ENCODE results near the gene FGFR2. TPM values are rescaled to one million over a fixed set of nuclear protein-coding genes. Genes with fewer than 3 reads are reported as not detected.

The FGFR2 gene
- total and polyA plus RNA-seq, 12 donors: 0.09 to 0.81 (median 0.51) TPM

- ATAC-seq: no peak
- intact Hi-C loops (cut with DNase I): no loop called here
- H3K9me3 ChIP-seq: no peaks in the 10 kb centered on the region
- H3K27ac ChIP-seq: no peak overlapping the region
- no peak for DNase-seq
- TF ChIP-seq, protein P1, sequence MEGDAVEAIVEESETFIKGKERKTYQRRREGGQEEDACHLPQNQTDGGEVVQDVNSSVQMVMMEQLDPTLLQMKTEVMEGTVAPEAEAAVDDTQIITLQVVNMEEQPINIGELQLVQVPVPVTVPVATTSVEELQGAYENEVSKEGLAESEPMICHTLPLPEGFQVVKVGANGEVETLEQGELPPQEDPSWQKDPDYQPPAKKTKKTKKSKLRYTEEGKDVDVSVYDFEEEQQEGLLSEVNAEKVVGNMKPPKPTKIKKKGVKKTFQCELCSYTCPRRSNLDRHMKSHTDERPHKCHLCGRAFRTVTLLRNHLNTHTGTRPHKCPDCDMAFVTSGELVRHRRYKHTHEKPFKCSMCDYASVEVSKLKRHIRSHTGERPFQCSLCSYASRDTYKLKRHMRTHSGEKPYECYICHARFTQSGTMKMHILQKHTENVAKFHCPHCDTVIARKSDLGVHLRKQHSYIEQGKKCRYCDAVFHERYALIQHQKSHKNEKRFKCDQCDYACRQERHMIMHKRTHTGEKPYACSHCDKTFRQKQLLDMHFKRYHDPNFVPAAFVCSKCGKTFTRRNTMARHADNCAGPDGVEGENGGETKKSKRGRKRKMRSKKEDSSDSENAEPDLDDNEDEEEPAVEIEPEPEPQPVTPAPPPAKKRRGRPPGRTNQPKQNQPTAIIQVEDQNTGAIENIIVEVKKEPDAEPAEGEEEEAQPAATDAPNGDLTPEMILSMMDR (IDR thresholded peaks at IDR 0.05): no peak
- peaks cover 0 to 24% (median 10%) of the 10 kb centered on the region in 7 donors for H3K27me3 ChIP-seq
- no peaks in the 10 kb centered on the region for H3K4me1 ChIP-seq
- H3K36me3 ChIP-seq: no peaks in the 10 kb centered on the region
- 86% methylated on average over 5 of the region's 5 CpGs for WGBS, 2 donors
- H3K4me3 ChIP-seq: no peak overlapping the region
Measured at GRCh38 chr10:121461307-121461706, 136.9 kb downstream of the FGFR2 start.

DNA sequence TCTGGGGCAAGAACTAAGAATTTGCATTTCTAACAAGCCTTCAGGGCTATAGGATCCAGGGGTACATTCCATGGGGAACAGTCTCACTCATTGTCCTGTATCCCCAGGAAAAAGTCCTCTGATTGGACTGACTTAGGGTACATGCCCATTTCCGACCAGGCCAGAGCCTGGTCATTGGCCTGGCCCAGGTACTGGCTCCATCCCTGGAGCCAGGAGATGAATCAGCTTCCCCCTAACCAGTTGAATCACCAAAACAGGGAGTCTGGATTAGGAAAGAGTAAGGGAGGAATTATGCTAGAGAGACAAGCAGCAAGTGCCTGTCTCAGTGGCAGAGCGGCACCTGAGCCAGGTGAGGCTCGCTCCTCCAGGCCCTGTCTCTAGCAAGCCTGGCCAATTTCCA is 137.5 kb downstream of the FGFR2 start:
- ATAC-seq (no peak), DNase-seq (no peak)
- Histone ChIP-seq H3K36me3 (no peaks in the 10 kb centered on the region), H3K4me3 (no peak overlapping the region), H3K27ac (no peak overlapping the region), H3K4me1 (no peaks in the 10 kb centered on the region), H3K27me3 (peaks cover 0 to 24% (median 9%) of the 10 kb centered on the region in 7 donors), H3K9me3 (no peaks in the 10 kb centered on the region)
- intact Hi-C loops (cut with DNase I): no loop called here
- TF ChIP-seq, protein P1 (IDR thresholded peaks at IDR 0.05): no peak
- WGBS, 2 donors: 90 to 93% methylated on average over 3 of the region's 3 CpGs

DNA sequence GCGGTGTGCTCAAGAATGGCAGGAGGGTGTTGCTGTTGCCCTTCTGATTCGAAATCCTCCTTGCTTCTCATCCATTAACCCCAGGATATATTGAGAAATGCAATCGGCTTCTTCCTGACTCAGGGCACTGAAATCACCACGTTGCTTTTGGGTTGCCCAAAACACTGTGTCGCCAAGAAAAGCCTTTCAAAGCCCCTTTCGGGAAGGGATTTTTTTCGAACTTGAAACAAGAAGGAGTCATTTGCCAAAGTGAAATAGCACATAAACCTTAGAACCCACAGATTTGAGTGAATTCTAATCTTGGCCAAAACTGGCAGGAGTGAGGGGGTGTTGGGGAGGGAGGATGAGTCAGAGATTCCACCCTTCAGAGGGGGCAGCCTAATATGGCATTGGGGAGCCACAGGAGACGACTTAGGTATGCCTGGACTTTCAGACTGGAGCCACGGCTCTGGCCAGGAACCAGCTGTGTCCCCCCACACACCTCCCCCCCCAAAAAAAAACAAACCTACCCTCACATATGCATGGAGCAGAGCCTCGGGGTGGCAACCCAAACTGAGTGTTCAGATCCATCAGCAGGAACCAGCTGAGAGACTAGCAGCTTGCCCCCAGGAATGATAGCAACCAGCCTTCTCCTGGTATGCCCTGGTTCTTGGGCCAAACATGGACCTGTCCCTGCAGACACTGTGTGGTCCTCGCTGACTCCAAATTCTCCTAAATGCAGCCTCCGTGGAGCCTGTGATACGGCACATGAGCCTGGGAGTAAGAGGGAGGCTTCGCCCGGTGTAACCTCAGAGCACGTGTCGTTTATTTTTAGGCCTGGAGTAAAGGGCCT is 138.4 kb downstream of the FGFR2 start:
- no peak overlapping the region for H3K4me3 ChIP-seq
- H3K9me3 ChIP-seq: no peaks in the 10 kb centered on the region
- TF ChIP-seq, protein P1 (IDR thresholded peaks at IDR 0.05): no peak
- H3K4me1 ChIP-seq: no peaks in the 10 kb centered on the region
- 65 to 69% methylated on average over 17 of the region's 17 CpGs for WGBS, 2 donors
- H3K36me3 ChIP-seq: no peaks in the 10 kb centered on the region
- no peak overlapping the region for H3K27ac ChIP-seq
- ATAC-seq: no peak
- intact Hi-C loops (cut with DNase I): no loop called here
- no peak for DNase-seq
- peaks cover 0 to 18% (median under 1%) of the 10 kb centered on the region in 7 donors for H3K27me3 ChIP-seq

- no peaks in the 10 kb centered on the region for H3K36me3 ChIP-seq
- H3K27ac ChIP-seq: no peak overlapping the region
- TF ChIP-seq, protein P1 (IDR thresholded peaks at IDR 0.05): no peak
- H3K9me3 ChIP-seq: no peaks in the 10 kb centered on the region
- intact Hi-C loops (cut with DNase I): no loop called here
- 87 to 90% methylated on average over 6 of the region's 6 CpGs for WGBS, 2 donors
- ATAC-seq (no peak), DNase-seq (no peak)
- H3K4me1 ChIP-seq: no peaks in the 10 kb centered on the region
- no peak overlapping the region for H3K4me3 ChIP-seq
- peaks cover 0 to 13% (median 0%) of the 10 kb centered on the region in 7 donors for H3K27me3 ChIP-seq
Measured at GRCh38 chr10:121459279-121459621, 139.0 kb downstream of the FGFR2 start.

Data from heart right ventricle (tissue), 16 donors.